ENCODE results near the gene BCL7A. TPM values are rescaled to one million over a fixed set of nuclear protein-coding genes. Genes with fewer than 3 reads are reported as not detected.
A peak's percentile ranks its signal among the peaks of the same experiment; 100 is the strongest.
"Not testable (repeated sequence)": the region's sequence is repeated elsewhere in the genome, so short reads cannot be mapped to it uniquely, and the experiment has no call there.

Gene BCL7A
- total and polyA plus RNA-seq, 2 donors (not counting 1 experiment from before 2014, with no cell fraction given) = 71.0 to 75.9 TPM

DNA sequence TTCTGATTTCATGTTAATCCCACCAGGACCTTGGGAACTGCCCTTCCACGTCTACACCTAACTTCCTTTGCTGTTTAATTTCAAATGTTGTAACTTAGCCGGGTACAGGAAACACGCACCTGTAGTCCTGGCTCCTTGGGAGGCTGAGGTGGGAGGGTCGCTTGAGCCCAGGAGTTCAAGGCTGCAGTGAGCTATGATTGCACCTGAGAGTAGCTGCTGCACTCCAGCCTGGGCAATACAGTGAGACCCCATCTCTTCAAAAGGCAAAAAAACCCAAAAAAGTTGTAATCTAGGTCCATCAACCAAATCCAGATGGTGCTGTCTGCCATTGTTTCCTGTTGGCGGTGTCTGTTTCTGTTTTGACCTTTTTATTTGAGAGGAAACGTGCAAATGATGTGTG, 14.5 kb downstream of the BCL7A start:
- DNase-seq (no peak), ATAC-seq (ENCODE audit: low read depth) (no peak)
- 89% methylated on average over 4 of the region's 6 CpGs for WGBS (ENCODE audit: insufficient coverage)
- TF ChIP-seq EZH2 (IDR thresholded peaks at IDR 0.05; ENCODE audit: borderline replicate concordance, insufficient read depth, low read depth, low read length, poor library complexity, severe bottlenecking) = no peak
- TF ChIP-seq, protein P1, sequence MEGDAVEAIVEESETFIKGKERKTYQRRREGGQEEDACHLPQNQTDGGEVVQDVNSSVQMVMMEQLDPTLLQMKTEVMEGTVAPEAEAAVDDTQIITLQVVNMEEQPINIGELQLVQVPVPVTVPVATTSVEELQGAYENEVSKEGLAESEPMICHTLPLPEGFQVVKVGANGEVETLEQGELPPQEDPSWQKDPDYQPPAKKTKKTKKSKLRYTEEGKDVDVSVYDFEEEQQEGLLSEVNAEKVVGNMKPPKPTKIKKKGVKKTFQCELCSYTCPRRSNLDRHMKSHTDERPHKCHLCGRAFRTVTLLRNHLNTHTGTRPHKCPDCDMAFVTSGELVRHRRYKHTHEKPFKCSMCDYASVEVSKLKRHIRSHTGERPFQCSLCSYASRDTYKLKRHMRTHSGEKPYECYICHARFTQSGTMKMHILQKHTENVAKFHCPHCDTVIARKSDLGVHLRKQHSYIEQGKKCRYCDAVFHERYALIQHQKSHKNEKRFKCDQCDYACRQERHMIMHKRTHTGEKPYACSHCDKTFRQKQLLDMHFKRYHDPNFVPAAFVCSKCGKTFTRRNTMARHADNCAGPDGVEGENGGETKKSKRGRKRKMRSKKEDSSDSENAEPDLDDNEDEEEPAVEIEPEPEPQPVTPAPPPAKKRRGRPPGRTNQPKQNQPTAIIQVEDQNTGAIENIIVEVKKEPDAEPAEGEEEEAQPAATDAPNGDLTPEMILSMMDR (IDR thresholded peaks at IDR 0.05) = no peak
- Histone ChIP-seq H4K20me1 (ENCODE audit: control insufficient read depth, insufficient read depth, low read length, poor library complexity, severe bottlenecking) (peaks cover 80% of the 10 kb centered on the region), H3K4me1 (ENCODE audit: control insufficient read depth in 2 of 2, insufficient read depth in 2 of 2, low read length in 2 of 2) (peaks cover 10 to 21% of the 10 kb centered on the region in 2 donors), H3K9ac (ENCODE audit: low read length) (no peak overlapping the region), H3K27ac (ENCODE audit: low read length in 2 of 2) (no peak overlapping the region), H3K4me3 (ENCODE audit: control extremely low read depth in 1 of 5, extremely low read depth in 1 of 5, insufficient read depth in 1 of 5, low read depth in 2 of 5, low read length in 4 of 5) (no peak overlapping the region), H3K36me3 (replicated peaks in 1 of 2; ENCODE audit: control extremely low read depth in 1 of 2, control insufficient read depth in 1 of 2, extremely low read depth in 1 of 2, insufficient read depth in 2 of 2, low read length in 1 of 2) (peaks cover 1 to 58% of the 10 kb centered on the region in 2 experiments), H3K27me3 (replicated peaks in 1 of 4; ENCODE audit: control extremely low read depth in 1 of 4, control insufficient read depth in 3 of 4, insufficient read depth in 4 of 4, low read length in 3 of 4) (no peaks in the 10 kb centered on the region), H3K79me2 (ENCODE audit: control insufficient read depth, insufficient read depth, low read length) (peaks cover 75% of the 10 kb centered on the region), H3K4me2 (replicated peaks; ENCODE audit: low read depth, low read length, poor library complexity, severe bottlenecking) (no peak overlapping the region), H2AFZ (ENCODE audit: insufficient read depth, low read depth, low read length, poor library complexity, severe bottlenecking) (no peak overlapping the region), H3K9me3 (ENCODE audit: control extremely low read depth in 1 of 3, control insufficient read depth in 2 of 3, insufficient read depth in 1 of 3, low read length in 2 of 3) (no peaks in the 10 kb centered on the region)
- Mint-ChIP-seq H3K4me1 (peaks cover 19% of the 10 kb centered on the region), H3K27ac (no peak overlapping the region), H3K9me3 (ENCODE audit: insufficient read depth) (no peaks in the 10 kb centered on the region), H3K27me3 (no peaks in the 10 kb centered on the region), H3K4me3 (no peak overlapping the region)
- CTCF ChIA-PET = interaction anchor here (0.6 to 1.1 kb wide), 2 partner anchors 42 to 87 kb away, joined by 3 to 4 read pairs; partner anchors contain the start of gene MLXIP
- POLR2A ChIA-PET = no interaction called here
- intact Hi-C loops (cut with micrococcal nuclease) = no loop called here

DNA sequence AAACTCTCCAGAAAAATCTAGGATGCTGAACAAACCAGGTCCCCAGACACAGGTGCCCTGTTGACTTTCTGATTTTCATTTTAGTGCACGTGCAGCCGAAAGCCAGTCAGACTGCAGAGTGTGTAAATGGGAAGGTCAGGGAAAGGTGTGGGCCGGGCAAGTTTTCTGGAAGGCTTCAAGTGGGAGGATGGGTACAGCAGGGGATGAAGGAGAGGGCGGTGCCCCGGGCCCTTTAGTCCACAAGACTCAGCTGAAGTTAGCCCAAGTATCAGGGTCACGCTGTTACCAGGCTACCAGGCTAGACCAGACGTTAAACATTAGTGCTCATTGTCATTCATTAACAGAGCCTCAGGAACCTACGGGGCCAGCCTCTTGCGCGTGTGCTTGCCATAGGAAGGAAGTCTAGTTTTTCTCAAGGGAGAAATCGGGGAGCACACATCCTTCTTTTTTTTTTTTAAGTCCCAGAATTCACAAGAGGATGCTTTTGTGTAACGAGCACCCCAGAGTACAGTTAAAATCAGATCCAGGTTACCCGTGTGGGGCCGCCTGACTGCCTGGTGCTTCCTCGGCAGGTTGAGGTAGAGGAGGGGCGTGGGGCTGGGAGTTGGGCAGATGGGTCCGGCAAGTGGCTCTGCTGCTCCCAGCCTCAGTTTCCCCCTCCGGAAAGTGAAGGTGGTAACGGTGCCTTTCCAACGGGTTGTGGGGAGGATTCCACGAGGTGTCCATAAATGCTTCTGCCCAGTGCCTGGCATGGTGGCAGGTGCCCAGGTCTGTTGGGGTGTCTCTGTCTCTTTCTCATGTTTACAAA, 19.1 kb downstream of the BCL7A start:
- Mint-ChIP-seq H3K4me3 (no peak overlapping the region), H3K27me3 (no peaks in the 10 kb centered on the region), H3K4me1 (no peaks in the 10 kb centered on the region), H3K27ac (peak overlapping the region; percentile 15), H3K9me3 (ENCODE audit: insufficient read depth) (no peaks in the 10 kb centered on the region)
- peaks cover 36% of the 10 kb centered on the region for H3K79me2 ChIP-seq (ENCODE audit: control insufficient read depth, insufficient read depth, low read length)
- H3K4me3 ChIP-seq (ENCODE audit: control extremely low read depth in 1 of 5, extremely low read depth in 1 of 5, insufficient read depth in 1 of 5, low read depth in 2 of 5, low read length in 4 of 5) = no peak overlapping the region
- WGBS (ENCODE audit: insufficient coverage) = 78% methylated on average over 18 of the region's 21 CpGs
- DNase-seq (no peak), ATAC-seq (ENCODE audit: low read depth) (no peak)
- H3K36me3 ChIP-seq (replicated peaks in 1 of 2; ENCODE audit: control extremely low read depth in 1 of 2, control insufficient read depth in 1 of 2, extremely low read depth in 1 of 2, insufficient read depth in 2 of 2, low read length in 1 of 2) = peaks cover 0 to 71% of the 10 kb centered on the region in 2 experiments
- no peak for TF ChIP-seq EZH2 (IDR thresholded peaks at IDR 0.05; ENCODE audit: borderline replicate concordance, insufficient read depth, low read depth, low read length, poor library complexity, severe bottlenecking)
- TF ChIP-seq, protein P1 (IDR thresholded peaks at IDR 0.05) = no peak
- no peak overlapping the region for H3K9ac ChIP-seq (ENCODE audit: low read length)
- H3K27me3 ChIP-seq (replicated peaks in 1 of 4; ENCODE audit: control extremely low read depth in 1 of 4, control insufficient read depth in 3 of 4, insufficient read depth in 4 of 4, low read length in 3 of 4) = no peaks in the 10 kb centered on the region
- ChIA-PET POLR2A (no interaction called here), CTCF (no interaction called here)
- intact Hi-C loops (cut with micrococcal nuclease) = no loop called here
- no peaks in the 10 kb centered on the region for H3K9me3 ChIP-seq (ENCODE audit: control extremely low read depth in 1 of 3, control insufficient read depth in 2 of 3, insufficient read depth in 1 of 3, low read length in 2 of 3)
- no peak overlapping the region for H2AFZ ChIP-seq (ENCODE audit: insufficient read depth, low read depth, low read length, poor library complexity, severe bottlenecking)
- H3K4me1 ChIP-seq (ENCODE audit: control insufficient read depth in 2 of 2, insufficient read depth in 2 of 2, low read length in 2 of 2) = no peaks in the 10 kb centered on the region
- H4K20me1 ChIP-seq (ENCODE audit: control insufficient read depth, insufficient read depth, low read length, poor library complexity, severe bottlenecking) = peaks cover 74% of the 10 kb centered on the region
- H3K27ac ChIP-seq (ENCODE audit: low read length in 2 of 2) = no peak overlapping the region
- no peak overlapping the region for H3K4me2 ChIP-seq (replicated peaks; ENCODE audit: low read depth, low read length, poor library complexity, severe bottlenecking)

GRCh38 chr12:122041458-122041857, 19.8 kb downstream of the BCL7A start:
- ATAC-seq (ENCODE audit: low read depth); H3K9me3 ChIP-seq (ENCODE audit: control extremely low read depth in 1 of 3, control insufficient read depth in 2 of 3, insufficient read depth in 1 of 3, low read length in 2 of 3); H3K4me3 Mint-ChIP-seq; H3K9me3 Mint-ChIP-seq (ENCODE audit: insufficient read depth); DNase-seq; H3K27me3 ChIP-seq (replicated peaks in 1 of 4; ENCODE audit: control extremely low read depth in 1 of 4, control insufficient read depth in 3 of 4, insufficient read depth in 4 of 4, low read length in 3 of 4); H3K9ac ChIP-seq (ENCODE audit: low read length); H3K4me2 ChIP-seq (replicated peaks; ENCODE audit: low read depth, low read length, poor library complexity, severe bottlenecking); H2AFZ ChIP-seq (ENCODE audit: insufficient read depth, low read depth, low read length, poor library complexity, severe bottlenecking); H3K4me3 ChIP-seq (ENCODE audit: control extremely low read depth in 1 of 5, extremely low read depth in 1 of 5, insufficient read depth in 1 of 5, low read depth in 2 of 5, low read length in 4 of 5); H3K27me3 Mint-ChIP-seq; POLR2A ChIA-PET; H3K27ac ChIP-seq (ENCODE audit: low read length in 2 of 2); H3K4me1 ChIP-seq (ENCODE audit: control insufficient read depth in 2 of 2, insufficient read depth in 2 of 2, low read length in 2 of 2); H3K4me1 Mint-ChIP-seq; H3K27ac Mint-ChIP-seq; intact Hi-C loops (cut with micrococcal nuclease): not testable (repeated sequence)
- peaks cover 74% of the 10 kb centered on the region for H4K20me1 ChIP-seq (ENCODE audit: control insufficient read depth, insufficient read depth, low read length, poor library complexity, severe bottlenecking)
- 100% methylated on average over 2 of the region's 3 CpGs for WGBS (ENCODE audit: insufficient coverage)
- peaks cover 30% of the 10 kb centered on the region for H3K79me2 ChIP-seq (ENCODE audit: control insufficient read depth, insufficient read depth, low read length)
- H3K36me3 ChIP-seq (replicated peaks in 1 of 2; ENCODE audit: control extremely low read depth in 1 of 2, control insufficient read depth in 1 of 2, extremely low read depth in 1 of 2, insufficient read depth in 2 of 2, low read length in 1 of 2) = peaks cover 0 to 71% of the 10 kb centered on the region in 2 experiments
- CTCF ChIA-PET = interaction anchor here (1.0 kb wide), 1 partner anchor 13 kb away, joined by 3 read pairs; no protein-coding TSS in a partner anchor

All from B cell (primary cell).